Measurements from ENCODE around the gene MLLT6.
"Not testable (repeated sequence)": the region's sequence is repeated elsewhere in the genome, so short reads cannot be mapped to it uniquely, and the experiment has no call there.

MLLT6 gene

DNA sequence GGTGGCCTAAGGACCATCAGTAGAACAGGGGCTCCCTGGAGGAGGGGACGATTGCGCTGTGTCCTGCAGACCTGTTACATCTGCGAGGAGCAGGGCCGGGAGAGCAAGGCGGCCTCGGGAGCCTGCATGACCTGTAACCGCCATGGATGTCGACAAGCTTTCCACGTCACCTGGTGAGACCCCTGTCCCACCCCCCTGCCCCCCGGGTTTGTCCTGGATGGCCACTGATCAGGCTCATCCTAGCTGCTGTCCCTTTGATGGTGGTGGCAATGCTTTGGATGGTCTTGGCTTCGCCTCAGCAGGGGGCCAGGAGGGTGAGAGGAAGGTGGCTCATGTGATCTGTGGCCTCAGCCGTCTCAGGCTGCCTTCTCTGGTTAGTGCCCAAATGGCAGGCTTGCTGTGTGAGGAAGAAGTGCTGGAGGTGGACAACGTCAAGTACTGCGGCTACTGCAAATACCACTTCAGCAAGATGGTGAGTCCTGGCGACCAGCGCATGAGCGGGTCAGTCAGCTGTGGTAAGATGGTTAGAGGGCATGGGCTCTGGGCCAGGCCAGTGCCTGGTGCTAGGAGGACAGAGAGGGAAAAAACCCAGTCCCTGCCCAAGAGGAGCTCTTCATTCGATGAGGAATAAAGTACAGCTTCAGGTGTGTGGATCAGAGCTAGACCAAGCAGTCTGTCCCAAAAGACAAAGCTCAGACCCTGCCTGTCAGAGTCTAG, 4.2 kb downstream of the MLLT6 start:
- DNase-seq = no peak

DNA sequence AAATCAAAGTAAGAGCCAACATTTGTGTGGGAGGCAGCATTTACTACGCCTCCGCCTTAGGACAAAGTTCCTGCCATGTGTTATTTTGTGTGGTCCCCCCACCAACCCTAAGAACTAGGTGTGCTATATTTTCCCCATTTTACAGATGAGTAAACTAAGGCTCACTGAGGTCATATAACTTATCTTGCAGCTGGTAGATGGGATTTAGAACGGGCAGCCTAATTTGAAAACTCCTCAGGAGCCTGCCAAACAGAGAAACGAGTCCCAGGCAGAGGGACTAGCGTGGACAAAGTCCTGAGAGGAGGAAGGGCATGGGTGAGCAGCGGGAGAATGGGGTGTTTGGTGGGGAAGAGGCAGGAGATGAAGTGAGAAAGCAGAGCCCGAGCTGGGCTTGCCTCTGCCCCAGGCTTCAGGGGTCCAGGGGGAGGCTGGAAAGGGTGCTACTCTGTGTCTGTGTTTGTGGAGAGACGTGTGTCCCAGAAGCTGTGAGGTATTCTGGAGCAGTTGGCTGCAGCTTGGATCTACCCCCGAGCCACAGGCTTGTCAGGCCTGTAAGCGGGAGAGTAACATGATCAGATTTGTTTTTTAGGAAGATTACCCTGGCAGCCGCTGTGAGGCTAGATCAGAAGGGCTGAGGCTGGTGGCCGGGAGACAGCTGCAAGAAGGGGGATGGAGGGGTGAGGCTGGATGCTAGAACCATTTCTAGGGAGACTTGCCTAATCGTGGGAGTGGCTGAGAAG, 5.0 kb downstream of the MLLT6 start:
- no peak for DNase-seq

- no peak for DNase-seq
These were observed 5.5 kb downstream of the MLLT6 start for GRCh38 chr17:38710604-38710962.

GRCh38 chr17:38710985-38711384, 5.9 kb downstream of the MLLT6 start:
- DNase-seq = no peak

DNA sequence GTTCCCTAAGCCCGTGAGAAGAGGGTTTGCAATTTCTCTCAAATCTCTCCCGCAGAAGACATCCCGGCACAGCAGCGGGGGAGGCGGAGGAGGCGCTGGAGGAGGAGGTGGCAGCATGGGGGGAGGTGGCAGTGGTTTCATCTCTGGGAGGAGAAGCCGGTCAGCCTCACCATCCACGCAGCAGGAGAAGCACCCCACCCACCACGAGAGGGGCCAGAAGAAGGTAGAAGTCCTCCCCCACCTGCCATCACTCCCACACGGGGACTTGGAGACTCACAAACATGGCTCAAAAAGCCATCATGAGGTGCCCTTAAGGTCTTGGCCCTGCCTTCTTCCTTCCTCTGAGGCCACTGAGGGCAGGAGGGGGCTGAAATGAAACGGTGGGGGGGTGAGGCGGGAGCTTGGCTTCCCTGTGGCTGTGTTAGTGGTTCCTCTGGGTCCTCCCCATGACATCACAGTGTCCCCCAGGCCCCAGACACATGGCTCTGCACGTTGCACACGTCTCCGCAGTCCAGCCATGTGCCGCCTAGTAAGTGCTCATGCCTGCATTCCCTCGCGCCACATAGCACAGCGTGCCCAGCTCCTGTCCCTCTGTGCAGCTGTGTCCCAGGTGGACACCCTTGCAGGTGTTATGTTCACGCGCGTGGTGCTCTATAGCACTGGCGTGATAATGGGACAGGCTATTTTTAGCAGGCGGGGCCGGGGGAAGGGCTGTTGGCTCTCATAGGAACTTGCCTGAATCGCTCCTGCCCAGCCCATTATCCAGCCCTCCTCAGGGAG, 6.9 kb downstream of the MLLT6 start:
- no peak for DNase-seq

- DNase-seq = no peak
These were observed 7.5 kb downstream of the MLLT6 start for GRCh38 chr17:38712593-38712992.

DNA sequence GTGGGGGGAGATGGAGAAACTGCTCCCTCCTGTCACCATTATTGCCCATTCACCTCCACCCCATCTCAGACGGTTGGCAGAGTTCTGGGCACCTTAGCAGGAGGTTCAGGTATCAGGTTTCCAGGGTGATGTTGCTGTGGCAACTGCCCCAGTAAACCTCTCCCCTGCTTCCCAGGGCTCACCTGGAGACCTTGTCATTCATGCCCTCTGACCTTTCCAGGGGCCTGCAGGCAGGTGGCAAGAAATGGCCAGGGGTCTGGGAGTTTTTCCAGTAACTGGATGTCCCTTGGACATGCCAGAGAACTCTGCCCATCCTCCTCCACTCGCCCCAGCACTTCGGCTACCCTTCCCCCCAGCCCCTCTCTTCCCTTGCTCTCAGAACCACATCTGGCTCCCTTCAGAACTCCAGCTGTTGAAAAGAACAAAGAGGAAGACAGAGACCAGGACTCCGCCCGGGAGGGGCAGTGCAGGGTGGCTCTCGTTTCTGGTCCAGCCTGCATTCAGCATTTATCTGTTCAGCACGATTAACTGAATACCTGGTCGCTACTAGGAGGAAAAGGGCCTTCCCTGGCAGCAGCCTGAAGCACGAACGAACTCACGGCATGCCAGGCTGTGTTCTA, 8.5 kb downstream of the MLLT6 start:
- no peak for DNase-seq

DNA sequence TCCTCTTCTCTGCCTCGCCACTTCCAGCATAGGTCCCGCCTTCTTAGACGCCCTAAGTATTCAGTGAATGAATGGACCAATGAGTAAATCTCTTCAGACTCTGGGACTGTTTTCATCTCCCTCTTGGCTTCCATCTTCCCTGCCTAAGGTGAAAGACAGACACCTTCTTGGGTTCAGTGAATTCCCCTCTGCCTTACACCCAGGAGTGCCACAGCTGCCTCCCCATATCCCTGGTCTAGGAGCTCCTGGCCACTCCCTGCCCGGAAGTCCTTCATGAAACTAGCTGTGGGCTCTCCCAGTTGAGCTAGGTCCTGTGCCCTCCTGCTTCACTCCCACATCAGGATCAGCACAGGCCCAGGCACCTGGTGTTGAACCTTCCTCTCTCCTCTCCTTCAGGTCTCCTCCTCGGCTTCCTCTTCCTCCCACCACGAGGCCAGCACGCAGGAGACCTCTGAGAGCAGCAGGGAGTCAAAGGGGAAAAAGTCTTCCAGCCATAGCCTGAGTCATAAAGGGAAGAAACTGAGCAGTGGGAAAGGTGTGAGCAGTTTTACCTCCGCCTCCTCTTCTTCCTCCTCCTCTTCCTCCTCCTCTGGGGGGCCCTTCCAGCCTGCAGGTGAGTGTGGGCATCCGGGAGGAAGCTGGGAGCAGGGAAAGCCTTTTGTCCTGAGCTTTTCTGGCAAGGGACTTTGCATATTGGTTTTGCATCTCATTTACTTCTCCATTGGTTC, 10.3 kb downstream of the MLLT6 start:
- DNase-seq = no peak

GRCh38 chr17:38716368-38717005, 11.4 kb downstream of the MLLT6 start:
- no peak for DNase-seq

GRCh38 chr17:38717139-38717745, 12.2 kb downstream of the MLLT6 start:
- DNase-seq = no peak

DNA sequence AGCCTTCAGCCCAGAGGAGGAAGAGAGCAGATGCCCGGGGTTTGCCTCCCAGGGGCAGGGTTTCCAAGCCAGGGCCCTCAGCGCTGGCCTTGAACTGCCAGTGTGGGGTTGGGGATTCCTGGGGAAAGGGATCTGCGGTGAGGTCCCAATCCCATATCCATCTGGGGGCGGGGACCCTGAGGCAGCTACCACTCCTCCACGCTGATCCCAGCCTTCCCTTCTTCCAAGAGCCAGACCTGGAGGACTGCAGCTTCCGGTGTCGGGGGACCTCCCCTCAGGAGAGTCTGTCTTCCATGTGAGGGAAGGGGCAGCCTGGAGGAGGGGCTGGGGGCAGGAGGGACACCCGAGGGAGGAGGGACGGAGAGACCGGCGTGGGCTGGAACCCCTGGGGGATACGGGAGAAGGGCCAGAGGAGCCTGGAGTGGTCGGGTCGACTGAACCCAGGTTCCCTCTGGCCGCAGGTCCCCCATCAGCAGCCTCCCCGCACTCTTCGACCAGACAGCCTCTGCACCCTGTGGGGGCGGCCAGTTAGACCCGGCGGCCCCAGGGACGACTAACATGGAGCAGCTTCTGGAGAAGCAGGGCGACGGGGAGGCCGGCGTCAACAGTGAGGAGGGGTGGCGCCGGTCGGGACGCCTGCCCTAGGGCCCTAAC, 14.3 kb downstream of the MLLT6 start:
- no peak for DNase-seq

GRCh38 chr17:38719943-38720641, 15.0 kb downstream of the MLLT6 start:
- no peak for DNase-seq

- DNase-seq = no peak
These were observed 15.9 kb downstream of the MLLT6 start for GRCh38 chr17:38720941-38721340.

DNA sequence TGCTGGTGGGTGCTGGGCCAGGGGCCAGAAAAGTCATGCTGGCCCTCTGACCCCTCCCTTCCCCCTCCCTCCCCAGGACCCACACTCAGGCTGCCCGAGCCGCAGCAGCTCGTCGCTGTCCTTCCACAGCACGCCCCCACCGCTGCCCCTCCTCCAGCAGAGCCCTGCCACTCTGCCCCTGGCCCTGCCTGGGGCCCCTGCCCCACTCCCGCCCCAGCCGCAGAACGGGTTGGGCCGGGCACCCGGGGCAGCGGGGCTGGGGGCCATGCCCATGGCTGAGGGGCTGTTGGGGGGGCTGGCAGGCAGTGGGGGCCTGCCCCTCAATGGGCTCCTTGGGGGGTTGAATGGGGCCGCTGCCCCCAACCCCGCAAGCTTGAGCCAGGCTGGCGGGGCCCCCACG, 16.7 kb downstream of the MLLT6 start:
- DNase-seq = no peak

DNA sequence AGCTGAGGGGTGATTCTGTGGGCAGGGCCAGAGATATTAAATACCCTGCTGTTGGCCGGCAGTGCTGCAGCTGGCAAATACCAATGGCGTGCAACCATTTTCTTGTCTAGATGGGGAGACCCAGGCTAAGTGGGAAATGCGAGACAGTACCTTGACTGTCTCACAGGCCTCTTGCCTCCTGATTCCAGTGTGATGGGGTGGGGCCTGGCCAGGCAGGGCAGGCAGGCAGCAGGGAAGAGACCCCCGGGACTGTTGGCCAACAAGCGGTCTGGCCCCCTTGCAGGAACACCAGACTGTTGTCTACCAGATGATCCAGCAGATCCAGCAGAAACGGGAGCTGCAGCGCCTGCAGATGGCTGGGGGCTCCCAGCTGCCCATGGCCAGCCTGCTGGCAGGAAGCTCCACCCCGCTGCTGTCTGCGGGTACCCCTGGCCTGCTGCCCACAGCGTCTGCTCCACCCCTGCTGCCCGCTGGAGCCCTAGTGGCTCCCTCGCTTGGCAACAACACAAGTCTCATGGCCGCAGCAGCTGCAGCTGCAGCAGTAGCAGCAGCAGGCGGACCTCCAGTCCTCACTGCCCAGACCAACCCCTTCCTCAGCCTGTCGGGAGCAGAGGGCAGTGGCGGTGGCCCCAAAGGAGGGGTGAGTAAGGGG, 19.4 kb downstream of the MLLT6 start:
- no peak for DNase-seq

DNA sequence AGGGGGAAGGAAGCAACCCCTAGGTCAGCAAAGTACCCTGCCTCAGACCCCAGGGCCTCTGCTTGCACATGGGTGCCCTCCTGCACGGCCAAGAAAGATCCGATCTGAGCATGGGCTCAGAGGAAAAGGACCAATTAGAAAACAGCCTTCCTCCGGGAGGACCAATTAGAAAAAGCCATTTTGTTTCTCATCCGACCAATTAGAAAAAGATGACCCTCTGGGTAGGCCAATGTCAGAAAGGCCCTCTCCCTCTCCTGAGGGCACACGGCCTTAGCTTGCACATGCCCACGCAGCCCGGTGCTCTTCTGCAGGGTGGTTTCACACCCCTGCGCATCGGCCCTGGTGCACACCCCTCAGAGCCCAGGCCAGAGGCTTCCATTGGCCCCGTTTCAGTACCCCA, 20.0 kb downstream of the MLLT6 start:
- no peak for DNase-seq

GRCh38 chr17:38726145-38726544, 21.1 kb downstream of the MLLT6 start:
- not testable (repeated sequence) for DNase-seq

DNA sequence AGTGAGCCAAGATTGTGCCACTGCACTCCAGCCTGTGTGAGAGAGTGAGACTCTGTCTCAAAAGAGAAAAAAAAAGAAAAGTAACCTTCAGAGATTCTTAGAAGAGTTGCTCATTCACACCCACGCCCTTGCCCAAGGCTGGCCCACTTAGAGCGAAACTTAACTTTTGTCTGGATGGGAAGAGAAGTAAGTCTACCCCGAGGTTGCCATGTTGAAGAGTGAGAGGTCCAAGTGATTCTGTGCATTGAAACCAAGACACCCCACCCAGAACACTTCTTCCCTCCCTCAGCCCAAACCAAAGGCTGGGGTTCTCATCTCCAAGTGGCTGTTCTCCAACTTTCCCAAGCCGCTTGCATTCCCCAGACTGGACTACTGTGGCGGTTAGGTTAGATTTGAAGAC, 22.7 kb downstream of the MLLT6 start:
- DNase-seq = no peak

GRCh38 chr17:38728290-38728831, 23.3 kb downstream of the MLLT6 start:
- DNase-seq = no peak
